A549 (cell line): ENCODE results near the gene OXNAD1.

Source experiments
- EP300 ChIP-seq, 2 experiments: fragments of >200 bp; sonication (Bioruptor Twin); formaldehyde crosslinking; IDR thresholded peaks; 2 replicates in 1 of 2; 3 replicates in 1 of 2; pipeline ENCODE4 v1.6.1; 2016 to 2017
- POLR2A ChIP-seq: IDR thresholded peaks from 2 replicates; pipeline ENCODE4 v1.6.1; 2012; ENCODE audit warnings: mild to moderate bottlenecking, low read length

DNA sequence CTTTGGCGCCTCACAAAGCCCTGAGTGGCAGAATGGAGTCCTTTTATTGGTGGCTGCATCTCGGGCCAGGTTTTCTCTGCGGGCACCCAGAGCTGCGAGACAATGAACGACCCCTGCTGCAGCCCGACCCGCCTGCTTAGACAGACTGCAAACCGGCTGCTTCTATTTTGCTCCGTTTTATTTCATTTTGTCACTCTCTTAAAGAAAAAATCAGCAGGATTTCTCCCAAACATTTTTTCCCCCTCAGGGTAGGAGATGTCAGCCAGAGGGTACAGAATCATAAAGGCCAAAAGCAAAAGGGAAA lies 64.8 kb downstream of the OXNAD1 start:
- TF ChIP-seq EP300 (IDR thresholded peaks at IDR 0.05) (no peak), POLR2A (no peak)
